ENCODE results near the gene IL1RAPL1.

Gene IL1RAPL1

GRCh38 chrX:28586981-28587551 lies at the start of gene IL1RAPL1:
Gene IL1RAPL1, plus strand, starts transcription at chrX:28587446.
- no peak for DNase-seq

- no peak for DNase-seq
Observed at GRCh38 chrX:28542791-28543190, 44.5 kb upstream of the IL1RAPL1 start.

GRCh38 chrX:28549838-28550237 lies 37.4 kb upstream of the IL1RAPL1 start:
- DNase-seq = no peak

- no peak for DNase-seq
Observed at GRCh38 chrX:28550331-28550872, 36.8 kb upstream of the IL1RAPL1 start.

GRCh38 chrX:28552322-28552721 lies 34.9 kb upstream of the IL1RAPL1 start:
- DNase-seq = no peak

- no peak for DNase-seq
Observed at GRCh38 chrX:28552882-28553829, 34.1 kb upstream of the IL1RAPL1 start.

- DNase-seq = no peak
Observed at GRCh38 chrX:28576117-28576516, 11.1 kb upstream of the IL1RAPL1 start.

- no peak for DNase-seq
Observed at GRCh38 chrX:28581522-28581921, 5.7 kb upstream of the IL1RAPL1 start.

- no peak for DNase-seq
Observed at GRCh38 chrX:28582511-28582910, 4.7 kb upstream of the IL1RAPL1 start.

- DNase-seq = no peak
Observed at GRCh38 chrX:28584025-28584424, 3.2 kb upstream of the IL1RAPL1 start.

GRCh38 chrX:28585767-28586166 lies 1.5 kb upstream of the IL1RAPL1 start:
- DNase-seq = no peak

GRCh38 chrX:28586286-28586685 lies 960 bp upstream of the IL1RAPL1 start:
- DNase-seq = no peak

GRCh38 chrX:28589046-28589445 lies 1.8 kb downstream of the IL1RAPL1 start:
- no peak for DNase-seq

GRCh38 chrX:28590396-28590795 lies 3.1 kb downstream of the IL1RAPL1 start:
- no peak for DNase-seq

GRCh38 chrX:28591542-28591941 lies 4.3 kb downstream of the IL1RAPL1 start:
- no peak for DNase-seq

GRCh38 chrX:28595346-28595745 lies 8.1 kb downstream of the IL1RAPL1 start:
- DNase-seq = no peak

- DNase-seq = no peak
Observed at GRCh38 chrX:28599957-28600356, 12.7 kb downstream of the IL1RAPL1 start.

- no peak for DNase-seq
Observed at GRCh38 chrX:28609003-28609402, 21.8 kb downstream of the IL1RAPL1 start.

- no peak for DNase-seq
Observed at GRCh38 chrX:28609917-28610613, 22.8 kb downstream of the IL1RAPL1 start.

- no peak for DNase-seq
Observed at GRCh38 chrX:28610746-28611145, 23.5 kb downstream of the IL1RAPL1 start.

GRCh38 chrX:28613558-28613957 lies 26.3 kb downstream of the IL1RAPL1 start:
- DNase-seq = no peak

- DNase-seq = no peak
Observed at GRCh38 chrX:28625223-28625622, 38.0 kb downstream of the IL1RAPL1 start.

- no peak for DNase-seq
Observed at GRCh38 chrX:28626515-28626914, 39.3 kb downstream of the IL1RAPL1 start.

Measured in CD4-positive, alpha-beta T cell treated with Interleukin-17A for 1 hour (primary cell).